ENCODE data around the gene TNNT2.

DNA sequence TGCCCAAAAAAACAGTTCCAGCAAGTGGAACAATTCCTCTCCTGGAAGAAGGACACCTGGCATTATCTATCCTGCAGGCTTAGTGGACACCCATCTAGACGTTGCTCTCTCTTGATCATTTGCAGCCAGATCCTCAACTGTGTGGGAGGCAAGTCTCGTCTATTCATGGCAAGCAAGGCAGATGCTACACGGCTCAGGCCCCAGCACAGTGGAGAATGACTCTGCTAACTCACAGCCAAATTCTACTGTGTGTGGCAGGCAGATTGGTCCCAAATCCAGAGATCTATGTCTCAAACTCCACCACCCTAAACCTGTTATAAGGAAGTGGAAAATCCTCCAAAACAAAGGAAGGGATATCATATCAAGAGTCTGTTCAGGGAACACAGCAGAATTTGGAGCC, 7.0 kb downstream of the TNNT2 start:
- TF ChIP-seq POLR2A (IDR thresholded peaks at IDR 0.05): no peak
- no peak for TF ChIP-seq CTCF (IDR thresholded peaks at IDR 0.05)
